SH-SY5Y (cell line): ENCODE measurements around the gene WNK2.

Experiments used
- GATA2 ChIP-seq: IDR thresholded peaks from 2 replicates; pipeline ENCODE4 v1.6.1; 2011; ENCODE audit warnings: mild to moderate bottlenecking, low read depth, low read length
- GATA3 ChIP-seq: IDR thresholded peaks from 2 replicates; pipeline ENCODE4 v1.6.1; 2011; ENCODE audit warnings: low read depth, mild to moderate bottlenecking, low read length, moderate library complexity

DNA sequence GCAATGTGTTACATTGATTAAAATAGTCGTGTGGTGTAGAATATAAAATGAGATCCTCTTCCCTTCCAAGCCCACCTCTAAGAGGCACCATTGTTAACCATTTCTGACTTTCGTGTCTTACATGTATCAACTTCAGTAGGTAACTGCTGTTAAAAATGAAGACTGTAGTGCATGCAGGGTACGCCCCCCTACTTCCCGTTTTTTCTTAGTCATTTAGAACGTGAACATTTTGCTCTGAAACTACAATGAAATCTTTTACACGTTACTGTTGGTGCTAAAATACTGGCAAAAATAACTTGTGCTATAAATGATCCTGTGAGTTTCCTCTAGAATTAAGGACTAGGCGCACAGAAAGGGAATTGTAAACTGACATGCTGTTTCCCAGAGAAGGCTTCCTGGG, 41.5 kb downstream of the WNK2 start:
- TF ChIP-seq GATA2 (no peak), GATA3 (no peak)
